ENCODE data around the gene NUCKS1.

The NUCKS1 gene

GRCh38 chr1:205770618-205771017 is 20.6 kb upstream of the NUCKS1 start:
- DNase-seq (ENCODE audit: low read depth), result no peak

- DNase-seq (ENCODE audit: low read depth), result no peak
Measured at GRCh38 chr1:205769641-205770365, 19.8 kb upstream of the NUCKS1 start.

- DNase-seq (ENCODE audit: low read depth), result no peak
Measured at GRCh38 chr1:205767248-205767647, 17.3 kb upstream of the NUCKS1 start.

GRCh38 chr1:205766570-205766969 is 16.6 kb upstream of the NUCKS1 start:
- DNase-seq (ENCODE audit: low read depth), result no peak

GRCh38 chr1:205766038-205766437 is 16.1 kb upstream of the NUCKS1 start:
- no peak for DNase-seq (ENCODE audit: low read depth)

GRCh38 chr1:205764578-205764977 is 14.6 kb upstream of the NUCKS1 start:
- DNase-seq (ENCODE audit: low read depth), result no peak

GRCh38 chr1:205763980-205764379 is 14.0 kb upstream of the NUCKS1 start:
- DNase-seq (ENCODE audit: low read depth), result no peak

GRCh38 chr1:205760606-205761005 is 10.6 kb upstream of the NUCKS1 start:
- DNase-seq (ENCODE audit: low read depth), result no peak

- no peak for DNase-seq (ENCODE audit: low read depth)
Measured at GRCh38 chr1:205756552-205756951, 6.6 kb upstream of the NUCKS1 start.

- DNase-seq (ENCODE audit: low read depth), result no peak
Measured at GRCh38 chr1:205754857-205755256, 4.9 kb upstream of the NUCKS1 start.

GRCh38 chr1:205751036-205751651 is 1.2 kb upstream of the NUCKS1 start:
- DNase-seq (ENCODE audit: low read depth), result no peak

- peak; percentile 92 for DNase-seq (ENCODE audit: low read depth)
Measured at GRCh38 chr1:205749234-205750137, 496 bp downstream of the NUCKS1 start.

- no peak for DNase-seq (ENCODE audit: low read depth)
Measured at GRCh38 chr1:205748403-205749233, 1.4 kb downstream of the NUCKS1 start.

GRCh38 chr1:205746757-205747412 is 3.1 kb downstream of the NUCKS1 start:
- DNase-seq (ENCODE audit: low read depth), result no peak

GRCh38 chr1:205744403-205744802 is 5.6 kb downstream of the NUCKS1 start:
- DNase-seq (ENCODE audit: low read depth), result no peak

- no peak for DNase-seq (ENCODE audit: low read depth)
Measured at GRCh38 chr1:205743977-205744376, 6.0 kb downstream of the NUCKS1 start.

GRCh38 chr1:205741681-205742080 is 8.3 kb downstream of the NUCKS1 start:
- no peak for DNase-seq (ENCODE audit: low read depth)

- DNase-seq (ENCODE audit: low read depth), result no peak
Measured at GRCh38 chr1:205739348-205740160, 10.4 kb downstream of the NUCKS1 start.

- no peak for DNase-seq (ENCODE audit: low read depth)
Measured at GRCh38 chr1:205735218-205735617, 14.8 kb downstream of the NUCKS1 start.

GRCh38 chr1:205733438-205734175 is 16.4 kb downstream of the NUCKS1 start:
- DNase-seq (ENCODE audit: low read depth), result no peak

Measured in activated T-helper 1 cell treated with Interleukin-2 at 50 U/mL for 16 hours (primary cell).